ENCODE results near the gene LRRC4. TPM values are rescaled to one million over a fixed set of nuclear protein-coding genes. Genes with fewer than 3 reads are reported as not detected.

The LRRC4 gene
- total and polyA plus RNA-seq, 2 donors (not counting 3 experiments of a cell fraction or from before 2014, with no cell fraction given) = 3.8 to 4.2 TPM

GRCh38 chr7:127979728-127980126 is 51.5 kb downstream of the LRRC4 start:
- H3K9me3 ChIP-seq (replicated peaks; ENCODE audit: control insufficient read depth, insufficient read depth, low read length) = no peaks in the 10 kb centered on the region
- H2AFZ ChIP-seq (ENCODE audit: low read depth, low read length) = no peak overlapping the region
- no TSS peak for BruUV-seq (replicated peaks)
- no peak overlapping the region for H3K27ac ChIP-seq (ENCODE audit: insufficient read depth, low read depth, low read length)
- no peaks in the 10 kb centered on the region for H3K4me1 ChIP-seq (ENCODE audit: control insufficient read depth, extremely low read depth, insufficient read depth, low read length)
- peaks cover 4% of the 10 kb centered on the region for H4K20me1 ChIP-seq (replicated peaks; ENCODE audit: control insufficient read depth, extremely low read depth, insufficient read depth, low read length)
- no peak overlapping the region for H3K4me2 ChIP-seq (ENCODE audit: insufficient read depth, low read length)
- dilution Hi-C loops (cut with MboI; ENCODE audit: extremely low pct_ligation_motif_present, low sequenced_read_pairs) = no loop called here
- no peak overlapping the region for H3K4me3 ChIP-seq (replicated peaks in 1 of 3; ENCODE audit: insufficient read depth in 1 of 3, low read depth in 1 of 3, low read length in 3 of 3)
- H3K79me2 ChIP-seq (ENCODE audit: control insufficient read depth, insufficient read depth, low read length) = no peaks in the 10 kb centered on the region
- H3K36me3 ChIP-seq (ENCODE audit: control insufficient read depth in 2 of 2, extremely low read depth in 1 of 2, insufficient read depth in 2 of 2, low read length in 2 of 2) = peaks cover 0 to under 1% of the 10 kb centered on the region in 2 experiments
- H3K9me1 ChIP-seq (replicated peaks; ENCODE audit: control insufficient read depth, extremely low read depth, insufficient read depth, low read length) = no peaks in the 10 kb centered on the region
- no peak overlapping the region for H3K9ac ChIP-seq (replicated peaks; ENCODE audit: extremely low read depth, insufficient read depth, low read length)
- POLR2A ChIA-PET = no interaction called here
- DNase-seq (ENCODE audit: low read depth, low spot score) (no peak), FAIRE-seq (no peak)
- intact Hi-C loops (cut with micrococcal nuclease) = no loop called here
- CTCF ChIA-PET = interaction anchor here (0.6 to 2.0 kb wide), 3 partner anchors 20 to 109 kb away, joined by 3 to 6 read pairs (median 3); no protein-coding TSS in a partner anchor
- H3K27me3 ChIP-seq (ENCODE audit: control insufficient read depth in 2 of 2, insufficient read depth in 2 of 2, low read length in 2 of 2) = no peaks in the 10 kb centered on the region
- no peak for TF ChIP-seq POLR2AphosphoS5 (IDR thresholded peaks at IDR 0.05; ENCODE audit: insufficient read depth, low read depth, low read length)
- TF ChIP-seq, protein P1, sequence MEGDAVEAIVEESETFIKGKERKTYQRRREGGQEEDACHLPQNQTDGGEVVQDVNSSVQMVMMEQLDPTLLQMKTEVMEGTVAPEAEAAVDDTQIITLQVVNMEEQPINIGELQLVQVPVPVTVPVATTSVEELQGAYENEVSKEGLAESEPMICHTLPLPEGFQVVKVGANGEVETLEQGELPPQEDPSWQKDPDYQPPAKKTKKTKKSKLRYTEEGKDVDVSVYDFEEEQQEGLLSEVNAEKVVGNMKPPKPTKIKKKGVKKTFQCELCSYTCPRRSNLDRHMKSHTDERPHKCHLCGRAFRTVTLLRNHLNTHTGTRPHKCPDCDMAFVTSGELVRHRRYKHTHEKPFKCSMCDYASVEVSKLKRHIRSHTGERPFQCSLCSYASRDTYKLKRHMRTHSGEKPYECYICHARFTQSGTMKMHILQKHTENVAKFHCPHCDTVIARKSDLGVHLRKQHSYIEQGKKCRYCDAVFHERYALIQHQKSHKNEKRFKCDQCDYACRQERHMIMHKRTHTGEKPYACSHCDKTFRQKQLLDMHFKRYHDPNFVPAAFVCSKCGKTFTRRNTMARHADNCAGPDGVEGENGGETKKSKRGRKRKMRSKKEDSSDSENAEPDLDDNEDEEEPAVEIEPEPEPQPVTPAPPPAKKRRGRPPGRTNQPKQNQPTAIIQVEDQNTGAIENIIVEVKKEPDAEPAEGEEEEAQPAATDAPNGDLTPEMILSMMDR (IDR thresholded peaks at IDR 0.05; ENCODE audit: extremely low read depth in 1 of 2, insufficient read depth in 1 of 2, low read depth in 1 of 2, low read length in 2 of 2) = no peak
- no peak for TF ChIP-seq GATA2 (IDR thresholded peaks at IDR 0.05; ENCODE audit: insufficient read depth, insufficient read length, low read depth, low read length)
- TF ChIP-seq JUN (IDR thresholded peaks at IDR 0.05; ENCODE audit: borderline replicate concordance, insufficient read depth, insufficient read length, low read depth) = no peak
- TF ChIP-seq POLR2A (IDR thresholded peaks at IDR 0.05; ENCODE audit: low read depth, low read length) = no peak
- no peak for TF ChIP-seq MYC (IDR thresholded peaks at IDR 0.05; ENCODE audit: low read depth, low read length)
- TF ChIP-seq FOS (IDR thresholded peaks at IDR 0.05; ENCODE audit: borderline replicate concordance, insufficient read depth, low read length) = no peak
- TF ChIP-seq, protein P2, sequence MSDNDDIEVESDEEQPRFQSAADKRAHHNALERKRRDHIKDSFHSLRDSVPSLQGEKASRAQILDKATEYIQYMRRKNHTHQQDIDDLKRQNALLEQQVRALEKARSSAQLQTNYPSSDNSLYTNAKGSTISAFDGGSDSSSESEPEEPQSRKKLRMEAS (IDR thresholded peaks at IDR 0.05; ENCODE audit: insufficient read depth, insufficient read length) = no peak
- no peak for TF ChIP-seq EZH2 (IDR thresholded peaks at IDR 0.05; ENCODE audit: borderline replicate concordance, low read depth, low read length, severe bottlenecking)
